Left forelimb (tissue), 1 donor: ENCODE data around the gene PDE6B.

Experiments
- DNase-seq: peaks from one replicate; pipeline ENCODE4 v3.0.0-alpha.2; 2018; ENCODE audit warnings: low spot score

The PDE6B gene

GRCh38 chr4:600850-601515, 24.4 kb upstream of the PDE6B start:
- no peak for DNase-seq

GRCh38 chr4:601612-602558, 23.5 kb upstream of the PDE6B start:
- DNase-seq: no peak

GRCh38 chr4:602559-602942, 22.8 kb upstream of the PDE6B start:
- DNase-seq: no peak

- DNase-seq: no peak
Measured at GRCh38 chr4:604131-604530, 21.2 kb upstream of the PDE6B start.

GRCh38 chr4:605702-606425, 19.5 kb upstream of the PDE6B start:
- DNase-seq: no peak

GRCh38 chr4:608236-608635, 17.1 kb upstream of the PDE6B start:
- DNase-seq: no peak

- no peak for DNase-seq
Measured at GRCh38 chr4:609400-610050, 15.8 kb upstream of the PDE6B start.

GRCh38 chr4:610411-611261, 14.7 kb upstream of the PDE6B start:
- DNase-seq: peak; percentile 68

GRCh38 chr4:612052-612748, 13.2 kb upstream of the PDE6B start:
- DNase-seq: no peak

- DNase-seq: no peak
Measured at GRCh38 chr4:612749-613125, 12.6 kb upstream of the PDE6B start.

GRCh38 chr4:613126-613525, 12.2 kb upstream of the PDE6B start:
- no peak for DNase-seq

- no peak for DNase-seq
Measured at GRCh38 chr4:616091-616490, 9.3 kb upstream of the PDE6B start.

GRCh38 chr4:616911-617643, 8.3 kb upstream of the PDE6B start:
- DNase-seq: peak; percentile 49

GRCh38 chr4:617644-618641, 7.4 kb upstream of the PDE6B start:
- DNase-seq: peak; percentile 55

GRCh38 chr4:620201-620600, 5.2 kb upstream of the PDE6B start:
- no peak for DNase-seq

- no peak for DNase-seq
Measured at GRCh38 chr4:620851-621261, 4.5 kb upstream of the PDE6B start.

- no peak for DNase-seq
Measured at GRCh38 chr4:621296-622070, 3.9 kb upstream of the PDE6B start.
